Superior temporal gyrus (tissue), 1 donor: Measurements from ENCODE around the gene PIANP.

Experiments
- DNase-seq: peaks from one replicate; pipeline ENCODE4 v3.0.0-alpha.2; 2016; ENCODE audit errors: extremely low spot score

The PIANP gene

GRCh38 chr12:6672143-6672542, 28.5 kb downstream of the PIANP start:
- DNase-seq: no peak

- DNase-seq: no peak
These were observed 32.9 kb downstream of the PIANP start for GRCh38 chr12:6667559-6668210.

GRCh38 chr12:6666211-6666610, 34.4 kb downstream of the PIANP start:
- no peak for DNase-seq

GRCh38 chr12:6664902-6665301, 35.7 kb downstream of the PIANP start:
- DNase-seq: no peak

- peak; percentile 100 for DNase-seq
These were observed 37.5 kb downstream of the PIANP start, which contains the start of gene ING4 for GRCh38 chr12:6662906-6663742. ING4 (minus strand) TSS chr12:6663119; CDS start chr12:6663101, 18 bp downstream.

GRCh38 chr12:6662602-6662905, 38.1 kb downstream of the PIANP start:
- no peak for DNase-seq

GRCh38 chr12:6653987-6654386, 46.6 kb downstream of the PIANP start:
- no peak for DNase-seq

- no peak for DNase-seq
These were observed 47.3 kb downstream of the PIANP start for GRCh38 chr12:6653342-6653741.

- DNase-seq: no peak
These were observed 48.2 kb downstream of the PIANP start for GRCh38 chr12:6652391-6652790.

GRCh38 chr12:6650832-6651231, 49.8 kb downstream of the PIANP start:
- DNase-seq: no peak

- peak; percentile 63 for DNase-seq
These were observed 53.5 kb downstream of the PIANP start, which contains the start of gene ACRBP for GRCh38 chr12:6647083-6647604. ACRBP (minus strand) TSS chr12:6647432; CDS start chr12:6647366, 66 bp downstream.

GRCh38 chr12:6646276-6647082, 54.1 kb downstream of the PIANP start:
- no peak for DNase-seq

GRCh38 chr12:6644903-6645302, 55.7 kb downstream of the PIANP start:
- DNase-seq: peak; percentile 58

GRCh38 chr12:6644257-6644596, 56.4 kb downstream of the PIANP start:
- no peak for DNase-seq
